Memory B cell (primary cell): ENCODE data around the gene NT5C1A.

Source experiments
- ATAC-seq: fragments of 150-1000 bp; cut with Tn5 transposase; 2 replicates; pipeline ENCODE4 v1.10.0; 2021; ENCODE audit warnings: low read depth, mild to moderate bottlenecking, moderate library complexity
- DNase-seq, 2 donors: peaks; one replicate each; pipeline ENCODE4 v3.0.0; 2022; ENCODE audit warnings: low spot score in 2 of 2
- H3K27ac Mint-ChIP-seq: one replicate; pipeline ENCODE4 v1.8.0; 2022; ENCODE audit warnings: mild to moderate bottlenecking, moderate library complexity, mixed read lengths
- H3K27me3 Mint-ChIP-seq: one replicate; pipeline ENCODE4 v1.8.0; 2022; ENCODE audit warnings: mixed read lengths
- H3K36me3 Mint-ChIP-seq: one replicate; pipeline ENCODE4 v1.8.0; 2022; ENCODE audit warnings: mild to moderate bottlenecking, mixed read lengths
- H3K4me1 Mint-ChIP-seq: one replicate; pipeline ENCODE4 v1.8.0; 2022; ENCODE audit warnings: mixed read lengths
- H3K4me3 Mint-ChIP-seq: one replicate; pipeline ENCODE4 v1.8.0; 2022; ENCODE audit warnings: mild to moderate bottlenecking, moderate library complexity, mixed read lengths
- H3K9me3 Mint-ChIP-seq: one replicate; pipeline ENCODE4 v1.8.0; 2022; ENCODE audit warnings: mixed read lengths

NT5C1A gene

DNA sequence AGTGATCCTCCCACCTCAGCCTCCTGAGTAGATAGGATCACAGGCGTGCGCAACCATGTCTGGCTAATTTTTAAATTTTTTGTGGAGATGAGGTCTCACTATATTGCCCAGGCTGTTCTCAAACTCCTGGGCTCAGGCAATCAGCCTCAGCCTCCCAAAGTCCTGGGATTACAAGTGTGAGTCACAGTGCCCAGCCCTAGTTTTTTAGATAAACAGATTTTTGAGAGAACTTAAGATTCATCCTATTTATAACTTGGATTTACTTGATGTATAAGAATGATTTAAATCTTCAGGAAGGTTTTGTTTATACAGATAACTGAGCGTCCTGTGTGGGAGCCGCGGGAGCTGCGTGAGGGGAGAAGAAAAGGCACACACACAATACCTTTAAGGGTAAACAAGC lies 58.7 kb downstream of the NT5C1A start:
- Mint-ChIP-seq H3K4me1 (peaks cover 4% of the 10 kb centered on the region), H3K4me3 (no peak overlapping the region), H3K36me3 (no peaks in the 10 kb centered on the region), H3K9me3 (no peaks in the 10 kb centered on the region), H3K27ac (no peak overlapping the region), H3K27me3 (peaks cover 14% of the 10 kb centered on the region)
- DNase-seq (no peak), ATAC-seq (no peak)

DNA sequence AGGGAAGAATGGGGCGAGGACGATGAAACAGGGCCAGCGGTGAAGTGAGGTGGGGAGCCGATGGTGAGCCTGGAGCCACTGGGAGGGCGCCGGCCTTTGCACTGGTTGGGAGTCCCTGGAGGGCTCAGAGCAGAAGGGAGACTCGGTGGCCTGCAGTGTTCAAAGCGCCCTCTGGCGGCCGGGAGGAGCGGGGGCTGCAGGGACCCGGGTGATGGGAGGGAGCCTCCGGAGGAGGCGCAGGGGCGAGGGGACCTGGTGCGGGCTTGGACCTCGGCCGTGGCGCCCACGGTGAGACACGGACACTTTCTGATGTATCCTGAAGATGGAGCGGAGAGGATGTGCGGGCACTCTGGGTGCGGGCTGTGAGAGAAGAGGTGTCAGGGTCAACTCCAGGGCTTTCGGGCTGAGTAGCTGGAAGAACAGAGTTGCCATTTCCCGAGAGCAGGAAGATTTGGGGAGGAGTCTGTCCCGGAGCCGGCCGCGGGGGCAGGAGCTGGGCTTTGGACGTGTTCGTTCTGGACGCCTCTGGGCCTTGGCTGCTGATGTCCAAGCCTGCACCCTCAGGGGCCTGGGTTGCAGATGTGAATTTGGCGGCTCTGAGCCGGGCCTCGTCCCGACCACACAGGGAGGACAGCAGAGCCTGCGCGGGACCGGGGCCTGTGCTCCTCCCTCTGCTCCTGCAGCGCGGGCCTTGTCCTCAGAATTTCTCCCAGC lies 62.1 kb downstream of the NT5C1A start:
- H3K9me3 Mint-ChIP-seq, result no peaks in the 10 kb centered on the region
- H3K36me3 Mint-ChIP-seq, result no peaks in the 10 kb centered on the region
- peak; percentile 71 to 72 for DNase-seq
- H3K27me3 Mint-ChIP-seq, result peaks cover 3% of the 10 kb centered on the region
- no peak overlapping the region for H3K27ac Mint-ChIP-seq
- H3K4me1 Mint-ChIP-seq, result peaks cover 8% of the 10 kb centered on the region
- peak overlapping the region; percentile 58 for H3K4me3 Mint-ChIP-seq
- peak; percentile 76 for ATAC-seq
